Left kidney (tissue), 2 donors: Measurements from ENCODE around the gene SUSD3. TPM values are rescaled to one million over a fixed set of nuclear protein-coding genes. Genes with fewer than 3 reads are reported as not detected.

Source experiments
- DNase-seq: peaks from one replicate; pipeline ENCODE4 v3.0.0-alpha.2; 2013
- polyA plus RNA-seq: library from polyadenylated mRNA; unstranded; fragments of 120-200 nt; gene quantifications from one replicate; pipeline ENCODE4 v1.2.1, GENCODE V29; 2013; ENCODE audit not compliant: insufficient read length

Gene SUSD3
- polyA plus RNA-seq, 1 donor: 6.9 TPM

GRCh38 chr9:93123561-93124283, 65.2 kb downstream of the SUSD3 start:
- DNase-seq: no peak

- no peak for DNase-seq
Measured at GRCh38 chr9:93124793-93125192, 66.3 kb downstream of the SUSD3 start.

- no peak for DNase-seq
Measured at GRCh38 chr9:93125331-93125894, 66.9 kb downstream of the SUSD3 start.

GRCh38 chr9:93126151-93126781, 67.8 kb downstream of the SUSD3 start:
- DNase-seq: no peak

- DNase-seq: peak; percentile 75
Measured at GRCh38 chr9:93126825-93127368, 68.4 kb downstream of the SUSD3 start.

GRCh38 chr9:93127395-93127911, 69.0 kb downstream of the SUSD3 start:
- no peak for DNase-seq

GRCh38 chr9:93128011-93128714, 69.7 kb downstream of the SUSD3 start:
- DNase-seq: no peak

GRCh38 chr9:93128715-93129224, 70.3 kb downstream of the SUSD3 start:
- DNase-seq: no peak

GRCh38 chr9:93129286-93129685, 70.8 kb downstream of the SUSD3 start:
- no peak for DNase-seq

- DNase-seq: no peak
Measured at GRCh38 chr9:93129691-93130500, 71.4 kb downstream of the SUSD3 start.

GRCh38 chr9:93130861-93131481, 72.5 kb downstream of the SUSD3 start:
- no peak for DNase-seq

- DNase-seq: no peak
Measured at GRCh38 chr9:93131599-93132286, 73.2 kb downstream of the SUSD3 start.

GRCh38 chr9:93132287-93132927, 73.9 kb downstream of the SUSD3 start:
- DNase-seq: no peak

GRCh38 chr9:93132946-93133680, 74.6 kb downstream of the SUSD3 start:
- DNase-seq: no peak

- DNase-seq: peak; percentile 68
Measured at GRCh38 chr9:93133681-93134014, 75.1 kb downstream of the SUSD3 start.

- DNase-seq: peak; percentile 72
Measured at GRCh38 chr9:93134015-93134739, 75.7 kb downstream of the SUSD3 start, which contains the start of gene NINJ1. Gene NINJ1 (minus strand): TSS chr9:93134251. CDS start chr9:93134217, 34 bp downstream.
